ENCODE measurements around the gene TRIM31.
"Not testable (repeated sequence)": the region's sequence is repeated elsewhere in the genome, so short reads cannot be mapped to it uniquely, and the experiment has no call there.

The TRIM31 gene

DNA sequence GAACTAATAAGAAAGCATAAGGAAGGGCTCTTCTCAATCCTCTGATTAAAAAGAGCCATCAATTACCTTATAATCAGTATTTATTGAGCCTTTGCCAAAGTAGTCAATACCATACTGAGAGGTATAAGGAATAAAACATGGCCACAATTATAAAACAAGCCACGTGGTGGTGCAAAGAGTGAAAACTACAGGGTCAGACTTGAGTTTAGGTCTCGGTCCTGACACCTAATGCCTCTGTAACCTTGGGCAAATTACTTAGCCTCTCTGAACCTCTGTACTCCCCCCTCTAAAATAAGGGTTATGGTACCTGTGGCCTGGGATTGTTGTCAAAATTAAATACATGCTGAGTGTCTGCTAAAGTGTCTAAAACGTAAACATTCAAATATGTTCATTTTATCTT, 36.3 kb upstream of the TRIM31 start:
- no peak for DNase-seq

DNA sequence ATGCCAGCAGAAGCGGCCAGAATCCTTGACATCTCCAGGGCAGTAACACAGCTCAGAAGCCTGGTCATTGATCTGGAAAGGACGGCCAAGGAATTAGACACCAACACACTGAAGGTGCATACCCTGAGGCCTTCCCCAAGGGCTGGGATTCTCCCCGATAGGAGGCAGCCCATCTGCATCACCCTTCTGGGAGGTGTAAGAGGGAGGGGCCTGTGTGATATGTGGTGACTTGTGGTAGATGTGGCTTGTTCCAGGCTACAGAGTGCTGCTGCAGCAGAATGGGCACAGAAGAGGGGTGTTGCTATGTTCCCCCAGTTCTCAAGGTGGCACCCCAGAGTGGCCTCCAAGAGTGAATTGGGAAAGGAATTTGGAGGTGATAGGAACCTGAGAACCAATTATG, 34.2 kb upstream of the TRIM31 start:
- no peak for DNase-seq

DNA sequence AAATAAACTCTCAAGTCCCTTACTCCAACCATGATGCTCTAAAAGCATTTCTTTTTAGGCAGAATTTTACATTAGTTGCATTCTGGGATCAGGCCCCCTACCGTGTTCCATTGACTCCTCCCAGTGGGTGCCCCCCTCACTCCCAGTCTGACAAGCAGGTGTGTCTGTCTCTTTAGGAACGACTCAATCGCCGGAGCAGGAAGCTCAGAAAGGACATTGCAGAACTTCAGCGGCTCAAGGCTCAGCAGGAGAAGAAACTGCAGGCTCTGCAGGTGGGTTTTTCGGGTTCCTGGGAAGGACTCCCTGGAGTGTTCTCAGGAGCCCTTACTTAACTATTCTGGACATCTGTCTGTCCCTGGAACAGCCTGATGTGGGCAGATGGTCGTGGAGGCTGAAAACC, 32.9 kb upstream of the TRIM31 start:
- no peak for DNase-seq

DNA sequence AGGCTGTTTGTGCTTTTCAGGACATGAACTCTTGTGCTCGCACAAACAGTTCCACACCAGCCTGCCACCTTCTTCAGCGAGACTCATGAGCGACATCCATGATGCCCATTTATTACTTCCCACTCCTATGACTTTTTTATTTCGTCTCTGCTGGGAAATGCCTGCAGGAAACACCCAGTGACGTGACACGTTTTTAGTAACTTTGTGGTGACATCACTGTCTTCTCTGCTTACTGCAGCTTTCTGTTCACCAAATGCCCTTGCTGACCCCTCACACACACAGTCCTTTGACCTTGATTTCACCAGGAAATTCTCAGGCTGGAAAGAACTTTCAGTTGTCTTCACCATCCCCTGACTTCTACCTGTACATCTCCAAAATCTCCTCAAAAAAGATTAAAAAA, 31.9 kb upstream of the TRIM31 start:
- no peak for DNase-seq

DNA sequence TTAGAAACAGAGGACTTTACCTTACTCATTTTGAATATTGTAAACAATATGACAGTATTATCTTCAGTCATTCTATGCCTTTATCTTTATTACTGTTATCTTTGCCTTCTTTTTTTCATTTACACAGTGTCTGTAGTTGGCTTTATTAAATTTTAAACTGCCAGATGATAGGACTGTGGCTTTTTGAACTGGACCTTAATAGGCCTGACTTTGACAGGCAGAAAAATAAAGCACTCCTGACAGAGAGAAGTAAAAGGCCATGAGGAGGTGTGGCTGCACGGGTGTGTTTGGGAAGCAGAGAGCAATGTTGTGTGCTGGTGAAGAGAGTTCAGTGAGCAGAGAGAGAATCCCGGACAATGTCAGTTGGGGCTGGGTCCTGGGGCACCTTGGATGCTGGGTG, 30.9 kb upstream of the TRIM31 start:
- no peak for DNase-seq

DNA sequence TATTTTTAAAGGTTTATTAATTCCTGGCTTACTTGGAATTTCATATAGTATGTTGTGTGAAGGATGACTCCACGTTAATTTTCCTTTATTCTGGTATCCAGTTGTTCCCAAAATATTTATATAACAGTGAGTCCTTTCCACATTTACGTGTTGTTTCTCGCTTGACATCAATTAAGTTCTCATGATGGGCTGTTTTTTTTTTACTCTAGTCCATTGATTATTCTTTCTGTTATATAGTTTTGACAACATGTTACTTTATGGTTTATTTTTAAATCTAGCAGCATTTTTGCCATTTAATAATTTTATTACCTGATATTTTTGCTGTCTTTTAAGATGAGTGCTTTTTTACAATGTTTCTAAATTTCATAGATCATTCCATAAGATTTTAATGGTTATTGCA, 29.8 kb upstream of the TRIM31 start:
- no peak for DNase-seq

DNA sequence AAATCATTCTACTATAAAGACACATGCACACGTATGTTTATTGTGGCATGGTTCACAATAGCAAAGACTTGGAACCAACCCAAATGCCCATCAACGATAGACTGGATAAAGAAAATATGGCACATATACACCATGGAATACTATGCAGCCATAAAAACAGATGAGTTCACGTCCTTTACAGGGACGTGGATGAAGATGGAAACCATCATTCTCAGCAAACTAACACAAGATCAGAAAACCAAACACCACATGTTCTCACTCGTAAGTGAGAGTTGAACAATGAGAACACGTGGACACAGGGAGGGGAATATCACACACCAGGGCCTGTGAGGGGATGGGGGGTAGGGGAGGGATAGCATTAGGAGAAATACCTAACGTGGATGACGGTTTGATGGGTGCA, 27.4 kb upstream of the TRIM31 start:
- not testable (repeated sequence) for DNase-seq

DNA sequence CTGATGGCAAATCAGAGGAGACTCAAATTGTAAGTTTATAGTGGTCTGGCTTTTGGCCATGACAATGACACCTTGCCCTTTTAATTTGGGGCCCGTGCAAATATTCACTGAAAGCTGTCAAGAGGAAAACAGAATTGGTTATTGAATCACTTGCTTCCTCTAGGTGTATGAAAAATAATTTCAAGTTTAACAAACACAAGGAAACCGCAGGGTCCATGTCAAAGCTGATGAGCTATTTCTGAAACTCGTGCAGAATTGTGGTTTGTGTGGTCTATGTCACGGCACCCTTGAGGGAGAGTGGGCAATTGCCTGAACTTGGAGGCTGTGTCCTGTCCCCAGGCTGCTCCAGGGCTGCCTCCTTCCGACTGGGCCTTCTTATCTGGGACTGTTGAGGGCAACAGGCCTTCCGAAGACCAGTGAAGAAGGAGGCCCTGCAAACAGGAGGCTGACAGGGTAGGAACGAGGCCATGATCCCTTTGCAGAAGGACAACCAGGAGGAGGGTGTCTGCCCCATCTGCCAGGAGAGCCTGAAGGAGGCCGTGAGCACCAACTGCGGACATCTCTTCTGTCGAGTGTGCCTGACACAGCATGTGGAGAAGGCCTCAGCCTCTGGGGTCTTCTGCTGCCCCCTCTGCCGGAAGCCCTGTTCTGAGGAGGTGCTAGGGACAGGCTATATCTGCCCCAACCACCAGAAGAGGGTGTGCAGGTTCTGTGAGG, 23.8 kb upstream of the TRIM31 start:
- DNase-seq: no peak

DNA sequence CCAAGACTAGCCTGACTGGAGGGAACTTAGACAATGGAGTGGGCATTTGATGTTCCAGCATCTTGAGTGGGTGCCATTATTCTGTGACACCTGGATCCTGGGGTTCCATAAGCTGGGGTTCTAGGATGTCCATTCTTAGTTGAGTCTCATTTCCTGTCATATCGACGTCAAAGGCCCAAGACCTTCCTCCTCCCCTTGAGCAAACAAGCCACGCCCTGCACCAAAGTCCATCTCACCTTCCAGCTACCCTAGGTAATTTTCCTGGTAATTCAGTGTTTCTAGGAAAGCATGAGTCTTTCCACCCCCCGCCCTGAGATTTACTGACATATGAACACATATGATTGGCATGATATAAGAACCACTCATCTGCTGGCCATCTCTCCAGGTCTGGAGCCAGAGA, 22.9 kb upstream of the TRIM31 start, which contains the start of gene TRIM40:
TRIM40 (plus strand) TSS at position 384 of the 400 bp plus-strand sequence. CDS start 897 bp downstream, outside the sequence.
- no peak for DNase-seq

DNA sequence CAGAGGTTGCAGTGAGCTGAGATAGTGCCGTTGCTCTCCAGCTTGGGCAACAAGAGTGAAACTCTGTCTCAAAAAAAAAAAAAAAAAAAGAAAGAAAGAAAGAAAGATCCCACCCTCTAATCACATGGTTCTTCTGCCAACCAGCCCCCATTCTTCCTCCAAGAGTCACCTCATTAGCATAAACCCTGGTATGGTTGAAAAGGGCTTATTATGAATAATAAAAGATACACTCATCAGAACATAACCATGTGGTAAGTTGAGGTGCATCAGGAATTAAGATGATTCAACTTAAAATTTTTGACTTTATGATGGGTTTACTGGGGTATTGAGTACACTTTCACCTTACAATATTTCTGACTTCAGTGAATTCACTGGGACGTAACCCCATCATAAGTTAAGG, 22.3 kb upstream of the TRIM31 start:
- no peak for DNase-seq

DNA sequence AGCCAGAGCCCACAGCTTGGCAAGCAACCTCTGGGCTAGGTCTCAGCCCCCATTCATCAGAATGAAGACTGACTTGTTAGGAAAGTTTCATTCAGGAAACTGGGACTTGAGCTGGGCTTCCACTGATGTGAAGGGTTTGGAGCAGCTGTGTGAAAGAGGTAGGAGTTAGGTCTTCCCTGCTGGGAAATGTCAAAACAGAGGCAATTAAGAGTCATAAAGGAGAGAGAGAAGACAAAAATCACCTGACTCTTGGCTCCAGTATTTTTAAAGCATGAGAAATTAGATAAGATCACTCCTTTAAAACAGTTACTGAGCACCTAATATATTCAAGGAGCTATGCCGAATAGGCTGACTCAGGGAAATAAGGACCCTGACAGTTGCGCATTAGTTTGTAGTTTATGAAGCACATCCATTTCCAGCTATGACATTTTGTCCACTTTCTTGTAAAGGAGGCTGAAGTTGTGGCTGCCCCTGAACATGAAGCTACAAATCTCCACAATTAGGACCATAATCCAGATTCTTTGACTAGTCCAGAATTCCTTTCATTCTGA, 19.1 kb upstream of the TRIM31 start:
- no peak for DNase-seq

DNA sequence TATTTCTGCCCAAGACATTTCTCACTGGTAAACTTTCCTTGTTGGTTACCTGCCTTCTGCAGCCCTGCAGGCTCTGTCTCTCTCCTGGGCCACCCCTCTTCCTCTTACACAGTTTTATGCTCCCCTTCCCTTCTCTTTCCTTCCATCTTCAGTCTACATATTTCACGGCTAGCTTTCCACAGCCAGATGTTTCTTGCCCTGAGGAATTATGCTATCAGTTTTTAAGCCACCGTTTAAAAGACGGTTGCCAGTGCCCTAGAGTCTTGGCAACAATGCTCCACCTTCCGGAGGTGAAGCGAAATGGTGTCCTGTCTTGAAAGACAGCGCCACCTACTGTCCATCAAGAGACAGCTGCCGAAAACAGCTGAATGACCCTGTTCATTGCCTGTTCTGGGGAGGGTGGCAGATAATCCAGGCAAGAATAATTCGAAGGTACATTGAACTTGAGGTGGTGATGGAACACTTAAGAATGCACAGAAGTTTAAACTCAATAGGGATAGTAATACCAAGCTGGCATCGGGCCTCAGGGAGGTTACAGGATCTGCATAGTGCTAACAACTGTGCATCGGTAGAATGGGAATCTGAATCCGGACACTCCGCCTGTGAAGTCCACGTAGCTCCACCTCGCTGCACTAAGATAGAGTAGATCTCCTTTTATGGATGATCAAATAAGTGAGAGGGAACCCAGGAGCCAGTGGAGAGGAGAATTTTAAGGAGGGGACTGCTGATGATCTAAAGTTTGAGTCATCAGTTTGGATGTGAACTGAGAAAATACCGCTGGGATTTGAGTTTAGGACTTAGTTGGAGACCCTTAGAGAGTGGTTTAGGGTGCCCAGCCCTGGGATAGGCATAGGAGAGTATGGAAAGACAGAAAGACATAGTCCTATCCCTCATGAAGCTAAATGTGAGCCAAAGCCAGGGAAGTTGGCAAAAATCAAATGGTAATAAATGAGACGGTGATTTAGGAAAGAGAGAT, 18.3 kb upstream of the TRIM31 start:
- peak; percentile 78 to 84 for DNase-seq

DNA sequence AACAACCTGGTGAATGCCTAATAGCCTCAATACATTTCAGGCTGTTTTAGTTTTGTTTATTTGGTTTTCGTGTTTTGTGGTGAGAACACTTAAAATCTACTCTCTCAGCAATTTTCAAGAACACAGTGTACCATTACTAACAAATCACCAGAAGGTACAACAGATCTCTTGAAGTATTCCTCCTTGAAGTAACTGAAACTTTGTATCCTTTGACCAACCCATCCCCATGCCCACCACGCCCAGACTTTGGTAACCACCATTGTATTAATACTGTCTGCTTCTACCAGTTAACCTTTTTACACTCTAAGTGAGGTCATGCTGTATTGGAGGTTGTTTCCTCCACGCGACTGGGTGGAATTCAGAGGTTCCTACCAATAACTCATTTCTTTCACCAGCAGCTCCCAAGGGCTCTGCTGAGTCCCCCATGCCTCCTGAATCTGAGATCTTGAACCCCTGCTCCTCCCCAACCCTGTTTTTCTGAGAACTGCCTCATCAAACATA, 17.3 kb upstream of the TRIM31 start:
- DNase-seq: no peak

DNA sequence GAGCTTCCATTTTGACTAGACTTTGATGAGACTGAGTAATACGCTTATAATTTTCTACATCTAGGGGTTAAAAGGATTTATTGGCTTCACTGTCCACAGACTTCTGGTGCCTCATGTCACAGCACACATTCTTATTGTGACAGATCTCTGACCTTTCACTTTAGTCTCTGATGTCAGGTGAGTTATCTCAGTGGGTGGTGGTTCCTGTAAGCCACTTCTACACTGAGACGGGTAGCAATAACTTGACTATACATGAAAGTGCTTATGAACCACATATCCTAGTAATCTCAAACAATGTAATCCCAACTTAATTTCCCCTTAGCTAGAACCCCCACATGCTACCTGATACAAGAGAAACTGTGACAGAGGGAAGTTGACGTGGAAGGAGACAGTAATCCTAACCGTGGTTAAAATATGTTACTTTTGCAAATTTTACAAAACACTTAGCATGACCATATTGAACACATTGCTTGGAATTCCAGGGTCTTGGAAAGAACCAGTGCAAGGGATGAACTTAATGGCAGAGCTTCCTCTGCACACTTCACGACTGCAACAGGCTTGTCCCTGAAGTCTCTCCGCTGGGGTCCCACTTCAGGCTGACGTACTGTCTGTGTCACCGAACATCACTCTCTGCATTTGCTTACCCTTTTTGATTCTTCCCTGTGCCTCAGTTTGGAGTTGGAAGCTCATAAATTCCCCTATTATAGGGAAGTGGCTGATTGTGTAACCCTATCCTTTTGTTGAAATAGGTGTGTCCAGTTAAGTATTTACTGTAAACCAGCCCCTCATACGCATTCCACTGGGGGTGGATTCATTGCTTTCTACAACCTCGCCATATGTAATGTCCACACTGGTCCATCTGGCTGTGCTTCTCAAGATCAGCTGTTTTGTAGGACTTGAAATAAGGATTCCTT, 16.6 kb upstream of the TRIM31 start:
- DNase-seq: peak in 1 of 2 donors; percentile 17

DNA sequence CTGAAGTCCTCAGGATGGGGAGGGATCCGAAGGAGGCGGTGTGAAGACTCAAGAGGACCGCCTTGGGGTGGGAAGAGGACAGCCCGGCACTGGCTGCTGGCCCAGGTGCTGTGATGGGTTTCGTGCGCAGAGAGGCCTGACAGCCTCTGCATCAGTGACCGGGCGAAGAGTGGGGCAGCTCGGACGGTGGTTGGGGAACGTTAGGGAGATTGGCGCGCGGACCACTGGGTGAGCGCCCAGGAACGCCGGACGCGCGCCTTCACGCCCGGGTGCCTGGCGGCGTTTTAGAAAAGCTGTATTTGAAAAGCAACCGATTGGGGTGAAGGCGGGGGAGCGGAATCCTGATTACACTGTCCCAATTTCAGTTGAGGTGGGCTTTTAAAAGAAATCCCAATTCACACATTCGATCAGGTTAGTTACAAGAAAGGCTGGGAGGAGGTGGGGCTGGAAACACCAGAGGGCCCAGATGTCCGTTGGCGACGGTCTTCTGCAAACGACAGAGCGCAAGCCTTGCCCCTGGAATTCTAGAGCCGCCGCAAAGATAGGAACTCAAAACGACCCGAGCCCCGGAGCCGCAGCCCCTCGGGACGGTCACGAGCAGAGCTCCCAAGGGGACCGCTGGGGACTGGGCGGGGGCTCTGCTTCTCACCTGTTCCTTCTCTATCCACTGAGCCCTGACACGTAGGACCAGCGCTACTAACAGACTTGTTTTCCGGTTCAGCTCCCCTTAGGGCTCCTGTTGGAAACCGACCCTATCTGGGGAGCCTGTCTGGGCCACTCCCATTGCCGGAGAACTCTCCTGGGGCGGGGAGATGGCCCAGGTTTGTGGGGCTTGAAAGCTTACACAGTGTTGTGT, 14.6 kb upstream of the TRIM31 start:
- no peak for DNase-seq

DNA sequence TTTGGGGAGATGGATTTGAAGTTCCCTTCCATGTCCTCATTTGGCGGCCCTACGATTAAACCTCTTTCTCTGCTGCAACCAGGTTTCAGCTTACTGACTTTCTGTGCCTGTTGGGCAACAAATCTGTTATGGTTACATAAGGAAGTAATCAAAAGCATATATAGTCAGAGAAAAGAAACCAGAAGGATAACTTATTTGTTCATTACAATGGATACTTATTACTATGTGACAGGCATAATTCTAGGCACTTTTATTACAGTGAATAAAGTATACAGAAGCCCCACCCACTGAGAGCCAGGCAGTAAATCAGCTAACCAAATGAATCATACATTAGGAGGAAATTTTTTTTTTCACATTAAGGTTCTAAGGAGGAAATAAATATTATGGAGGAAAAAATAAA, 9.6 kb upstream of the TRIM31 start:
- DNase-seq: peak; percentile 29 to 34

DNA sequence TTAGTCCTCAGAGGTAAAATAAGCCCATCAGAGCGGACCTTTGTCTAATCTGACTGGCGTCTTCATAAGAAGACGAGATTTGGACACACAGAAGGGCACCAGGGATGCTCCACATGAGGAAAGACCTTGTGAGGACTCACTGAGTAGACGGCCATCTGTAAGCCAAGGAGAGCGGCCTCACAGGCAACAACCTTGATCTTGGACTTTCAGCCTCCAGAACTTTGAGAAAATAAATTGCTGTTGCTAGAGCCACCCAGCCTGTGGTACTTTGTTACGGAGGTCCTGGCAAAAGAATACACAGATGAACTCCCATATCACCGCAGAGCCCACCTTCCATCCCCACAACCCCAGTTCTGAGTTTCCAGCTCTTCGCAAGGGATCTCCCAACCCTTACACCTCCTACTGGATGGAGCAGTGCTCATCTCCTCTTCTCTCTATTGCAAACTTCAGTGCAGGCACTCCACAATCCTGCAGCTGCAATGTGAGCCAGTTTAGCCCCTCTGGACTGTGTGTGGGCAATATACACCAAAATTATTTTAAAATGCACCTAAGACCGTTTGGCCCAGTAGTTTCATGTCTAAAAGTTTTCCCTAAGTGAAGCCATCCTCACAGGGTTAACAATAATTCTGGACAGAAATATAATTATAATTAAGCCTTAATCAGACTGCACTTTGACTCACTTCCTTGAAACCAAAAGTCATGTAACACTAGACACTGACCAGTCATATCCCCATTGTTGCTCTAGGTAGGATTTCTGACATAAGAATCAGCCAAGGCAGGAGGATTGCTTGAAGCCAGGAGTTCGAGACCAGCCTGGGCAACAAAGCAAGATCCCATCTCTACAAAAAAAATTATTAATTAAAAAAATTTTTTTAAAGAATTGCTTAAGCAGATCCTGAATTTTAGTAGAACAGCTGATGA, 8.8 kb upstream of the TRIM31 start:
- DNase-seq: no peak

DNA sequence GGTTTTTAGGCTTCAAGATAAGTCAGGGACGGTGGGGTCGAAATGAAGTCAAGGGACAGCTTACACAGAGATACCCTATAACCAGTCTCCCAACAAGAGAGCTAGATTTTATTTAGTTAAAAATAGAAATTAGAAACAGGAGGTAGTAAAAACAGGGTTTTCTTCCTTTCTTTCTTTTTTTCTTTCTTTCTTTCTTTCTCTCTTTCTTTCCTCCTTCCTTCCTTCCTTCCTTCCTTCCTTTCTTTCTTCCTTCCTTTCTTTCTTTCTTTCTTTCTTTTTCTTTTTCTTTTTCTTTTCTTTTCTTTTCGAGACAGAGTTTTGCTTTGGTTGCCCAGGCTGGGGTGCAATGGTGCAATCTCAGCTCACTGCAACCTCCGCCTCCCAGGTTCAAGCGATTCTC, 5.8 kb upstream of the TRIM31 start:
- not testable (repeated sequence) for DNase-seq

DNA sequence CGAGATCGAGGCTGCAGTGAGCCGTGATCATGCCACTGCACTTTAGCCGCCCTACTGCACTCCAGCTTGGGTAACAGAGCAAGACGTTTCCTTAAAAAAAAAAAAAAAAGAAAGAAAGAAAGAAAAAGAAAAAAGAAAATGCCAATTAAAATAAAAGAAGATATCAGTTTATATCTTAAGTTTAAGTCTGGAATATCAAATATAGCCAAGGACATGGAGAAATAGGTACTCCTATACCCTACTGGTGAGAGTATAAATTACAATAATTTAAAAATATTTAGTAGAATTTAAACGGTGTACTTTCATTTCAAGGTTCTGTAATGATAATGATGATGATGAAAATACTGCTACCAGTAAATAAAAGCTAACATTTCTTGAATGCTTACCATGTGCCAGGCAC, 3.8 kb upstream of the TRIM31 start:
- no peak for DNase-seq

DNA sequence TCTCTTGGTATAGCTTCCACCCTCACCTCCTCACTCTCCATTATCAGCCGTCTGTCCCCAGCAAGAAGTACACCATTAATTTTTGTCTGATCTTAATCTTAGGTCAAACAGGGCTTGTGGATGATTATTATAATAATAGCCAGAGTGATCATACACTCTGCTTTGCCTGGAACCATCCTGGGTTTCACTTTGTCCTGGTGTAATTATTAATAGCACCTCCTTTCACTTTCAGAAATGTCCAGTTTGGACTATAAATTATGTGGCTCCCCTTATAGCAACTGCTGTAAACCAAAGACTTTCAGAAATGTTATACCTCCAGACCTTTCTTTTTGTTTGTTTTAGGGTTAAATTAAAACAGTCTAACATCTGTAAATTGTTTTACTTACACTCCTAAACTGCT, 951 bp upstream of the TRIM31 start:
- DNase-seq: no peak

Data from inflammatory macrophage (primary cell).